PC-9 (cell line): ENCODE results near the gene S100A4. TPM values are rescaled to one million over a fixed set of nuclear protein-coding genes. Genes with fewer than 3 reads are reported as not detected.

ENCODE experiments used
- BruUV-seq: library from RNA; stranded (reverse); fragments of 400-500 nt; replicated peaks from 2 replicates; lab custom pipeline; 2021; lab: Mats Ljungman, UMichigan
- CTCF ChIA-PET: fragments of 300-600 bp; sonication (Branson Sonifier 250); formaldehyde crosslinking; loops from one replicate; lab custom pipeline; 2022; ENCODE audit warnings: antibody characterized with exemption; lab: Charles Lee
- POLR2A ChIA-PET: fragments of 300-600 bp; sonication (Branson Sonifier 250); formaldehyde crosslinking; loops from one replicate; lab custom pipeline; 2022; ENCODE audit warnings: antibody characterized with exemption; ENCODE audit not compliant: unreplicated experiment; lab: Charles Lee
- DNase-seq, 2 experiments: peaks; one replicate each; pipeline versions ENCODE4 v3.0.0 to v3.0.0-alpha.2; 2015 to 2022; ENCODE audit warnings: mixed read lengths in 1 of 2
- H2AFZ ChIP-seq: fragments of 200-600 bp; sonication (generic); 2 replicates; pipeline ENCODE4 v1.8.1; 2017; ENCODE audit warnings: antibody characterized with exemption
- H3F3A ChIP-seq: fragments of 200-600 bp; sonication (generic); 2 replicates; pipeline ENCODE4 v1.8.1; 2017; ENCODE audit warnings: antibody characterized with exemption, mild to moderate bottlenecking, low read depth; ENCODE audit not compliant: insufficient read depth
- H3K27ac ChIP-seq: fragments of 200-600 bp; sonication (generic); 2 replicates; pipeline ENCODE4 v1.6.1; 2016; ENCODE audit warnings: mixed run types
- H3K27me3 ChIP-seq: fragments of 200-600 bp; sonication (generic); 2 replicates; pipeline ENCODE4 v1.6.1; 2016; ENCODE audit warnings: low read depth, mixed run types; ENCODE audit not compliant: insufficient read depth
- H3K36me3 ChIP-seq: fragments of 200-600 bp; sonication (generic); 2 replicates; pipeline ENCODE4 v1.6.1; 2016; ENCODE audit warnings: low read depth, mixed run types
- H3K4me1 ChIP-seq: fragments of 200-600 bp; sonication (generic); replicated peaks from 2 replicates; pipeline ENCODE4 v1.6.1; 2016; ENCODE audit warnings: mixed run types; ENCODE audit not compliant: insufficient read depth
- H3K4me2 ChIP-seq: fragments of 200-600 bp; sonication (generic); 2 replicates; pipeline ENCODE4 v1.6.1; 2017; ENCODE audit warnings: mixed run types
- H3K4me3 ChIP-seq: fragments of 200-600 bp; sonication (generic); 2 replicates; pipeline ENCODE4 v1.6.1; 2016; ENCODE audit warnings: mixed run types
- H3K79me2 ChIP-seq: fragments of 200-600 bp; sonication (generic); 2 replicates; pipeline ENCODE4 v1.6.1; 2017; ENCODE audit warnings: low read depth, mixed run types
- H3K9me2 ChIP-seq: fragments of 200-600 bp; sonication (generic); 2 replicates; pipeline ENCODE4 v1.8.1; 2017; ENCODE audit warnings: mild to moderate bottlenecking; ENCODE audit not compliant: insufficient read depth
- H3K9me3 ChIP-seq: fragments of 200-600 bp; sonication (generic); 2 replicates; pipeline ENCODE4 v1.8.1; 2016; ENCODE audit warnings: low read depth; ENCODE audit not compliant: insufficient read depth
- H4K20me1 ChIP-seq: fragments of 200-600 bp; sonication (generic); 2 replicates; pipeline ENCODE4 v1.8.1; 2017; ENCODE audit not compliant: insufficient read depth
- CTCF ChIP-seq: fragments of 200-600 bp; sonication (generic); conservative IDR thresholded peaks from 2 replicates; pipeline ENCODE4 v1.6.1; 2017; ENCODE audit warnings: mixed run types, antibody characterized with exemption, mild to moderate bottlenecking, moderate library complexity
- EZH2 ChIP-seq: fragments of 200-600 bp; sonication (generic); IDR thresholded peaks from 2 replicates; pipeline ENCODE4 v1.8.0; 2017; ENCODE audit warnings: antibody characterized with exemption, low read depth
- intact Hi-C: fragments of 100-400 bp; cut with micrococcal nuclease; formaldehyde crosslinking; loops from one replicate; pipeline ENCODE4 v1.10.0; 2022; ENCODE audit not compliant: unreplicated experiment
- total RNA-seq: library from RNA; stranded (reverse); gene quantifications from 2 replicates; pipeline ENCODE4 v1.2.3, GENCODE V29; 2021

The S100A4 gene
- total RNA-seq, 1 experiment from 2014 or later = 303 TPM

GRCh38 chr1:153535242-153536011, 10.2 kb downstream of the S100A4 start, which contains the start of gene S100A6:
Gene S100A6, minus strand, starts transcription at chr1:153535991. Its CDS starts 652 bp downstream, at chr1:153535339.
- Histone ChIP-seq H3K9me2 (no peaks in the 10 kb centered on the region), H3K9me3 (no peaks in the 10 kb centered on the region), H3K27ac (peak within 1 kb of the TSS; percentile 81), H3K27me3 (no peaks in the 10 kb centered on the region), H3F3A (peaks cover 79% of the 10 kb centered on the region), H3K4me2 (peak within 1 kb of the TSS; percentile 97), H2AFZ (peak within 1 kb of the TSS; percentile 18; the same call in 1 of the 2 replicates), H4K20me1 (peaks cover 10% of the 10 kb centered on the region), H3K79me2 (peaks cover 21% of the 10 kb centered on the region), H3K4me1 (peaks cover 68% of the 10 kb centered on the region), H3K36me3 (peaks cover 11% of the 10 kb centered on the region), H3K4me3 (peak within 1 kb of the TSS; percentile 85)
- TSS peak; percentile 65 for BruUV-seq
- TF ChIP-seq CTCF (no peak; the same call in 1 of the 2 replicates), EZH2 (no peak)
- intact Hi-C loops = loop anchor here (1.0 to 10.0 kb wide), 2 partner anchors 9 to 429 kb away; partner anchors contain the start of genes CREB3L4 and SLC39A1
- ChIA-PET CTCF (interaction anchor here (0.7 to 2.2 kb wide), 3 partner anchors 31 to 37 kb away, joined by 3 to 12 read pairs (median 4); no protein-coding TSS in a partner anchor), POLR2A (interaction anchor here (0.5 to 2.1 kb wide), 14 partner anchors 10 to 1988 kb away, joined by 3 to 25 read pairs (median 6); partner anchors contain the start of genes S100A16 and S100A4)
- peak; percentile 51 to 56 for DNase-seq

GRCh38 chr1:153534925-153535241, 10.7 kb downstream of the S100A4 start:
- Histone ChIP-seq H3K9me3 (no peaks in the 10 kb centered on the region), H3K4me2 (peak overlapping the region; percentile 97), H2AFZ (no peak overlapping the region), H3K79me2 (peaks cover 21% of the 10 kb centered on the region), H3K27ac (peak overlapping the region; percentile 81), H3K4me3 (peak overlapping the region; percentile 85), H3K36me3 (peaks cover 11% of the 10 kb centered on the region), H3K9me2 (no peaks in the 10 kb centered on the region), H3K4me1 (peaks cover 63% of the 10 kb centered on the region), H3K27me3 (no peaks in the 10 kb centered on the region), H3F3A (peaks cover 78% of the 10 kb centered on the region), H4K20me1 (peaks cover 10% of the 10 kb centered on the region)
- ChIA-PET POLR2A (interaction anchor here (0.5 to 2.1 kb wide), 6 partner anchors 10 to 442 kb away, joined by 4 to 25 read pairs (median 11); partner anchors contain the start of gene S100A4), CTCF (interaction anchor here (2.2 kb wide), 1 partner anchor 33 kb away, joined by 12 read pairs; no protein-coding TSS in a partner anchor)
- DNase-seq = no peak
- TF ChIP-seq EZH2 (no peak), CTCF (no peak)
- intact Hi-C loops = loop anchor here (10.0 kb wide), 1 partner anchor 430 kb away; the partner anchor contains the start of genes CREB3L4 and SLC39A1
- no TSS peak for BruUV-seq

GRCh38 chr1:153534226-153534924, 11.2 kb downstream of the S100A4 start:
- peaks cover 58% of the 10 kb centered on the region for H3K4me1 ChIP-seq

More at GRCh38 chr1:153534226-153534924, 11.2 kb downstream of the S100A4 start:
- BruUV-seq = TSS peak; percentile 58
- Histone ChIP-seq H3K79me2 (peaks cover 21% of the 10 kb centered on the region), H3K36me3 (peaks cover 11% of the 10 kb centered on the region), H2AFZ (no peak overlapping the region), H3K27me3 (no peaks in the 10 kb centered on the region), H3F3A (peaks cover 73% of the 10 kb centered on the region), H3K4me2 (peak overlapping the region; percentile 97), H3K4me3 (peak overlapping the region; percentile 85), H3K27ac (peak overlapping the region; percentile 81), H4K20me1 (peaks cover 10% of the 10 kb centered on the region), H3K9me3 (no peaks in the 10 kb centered on the region), H3K9me2 (no peaks in the 10 kb centered on the region)
- intact Hi-C loops = loop anchor here (10.0 kb wide), 1 partner anchor 430 kb away; the partner anchor contains the start of genes CREB3L4 and SLC39A1
- TF ChIP-seq EZH2 (no peak), CTCF (no peak)
- CTCF ChIA-PET = interaction anchor here (1.1 to 2.2 kb wide), 3 partner anchors 19 to 80 kb away, joined by 3 to 20 read pairs (median 12); no protein-coding TSS in a partner anchor
- POLR2A ChIA-PET = interaction anchor here (0.6 to 2.5 kb wide), 6 partner anchors 11 to 34 kb away, joined by 4 to 25 read pairs (median 12); partner anchors contain the start of gene S100A4
- DNase-seq = peak in 1 of 2 experiments; percentile 58
